Measurements from ENCODE around the gene PJA2.

PJA2 gene

GRCh38 chr5:109313127-109313526 lies 96.6 kb downstream of the PJA2 start:
- TF ChIP-seq CTCF (IDR thresholded peaks at IDR 0.05) = no peak

- TF ChIP-seq CTCF (IDR thresholded peaks at IDR 0.05) = no peak
Measured at GRCh38 chr5:109312695-109313094, 97.1 kb downstream of the PJA2 start.

- TF ChIP-seq CTCF (IDR thresholded peaks at IDR 0.05) = no peak
Measured at GRCh38 chr5:109310315-109310714, 99.5 kb downstream of the PJA2 start.

- no peak for TF ChIP-seq CTCF (IDR thresholded peaks at IDR 0.05)
Measured at GRCh38 chr5:109309326-109310063, 100.3 kb downstream of the PJA2 start.

- TF ChIP-seq CTCF (IDR thresholded peaks at IDR 0.05) = no peak
Measured at GRCh38 chr5:109307951-109308350, 101.8 kb downstream of the PJA2 start.

GRCh38 chr5:109307456-109307855 lies 102.3 kb downstream of the PJA2 start:
- no peak for TF ChIP-seq CTCF (IDR thresholded peaks at IDR 0.05)

- TF ChIP-seq CTCF (IDR thresholded peaks at IDR 0.05) = no peak
Measured at GRCh38 chr5:109305352-109305751, 104.4 kb downstream of the PJA2 start.

GRCh38 chr5:109304309-109304708 lies 105.5 kb downstream of the PJA2 start:
- no peak for TF ChIP-seq CTCF (IDR thresholded peaks at IDR 0.05)

Data from LNCAP (cell line).